CD14-positive monocyte (primary cell): ENCODE data around the gene CPEB2. TPM values are rescaled to one million over a fixed set of nuclear protein-coding genes. Genes with fewer than 3 reads are reported as not detected.

Source experiments
- DNase-seq, 3 donors: peaks; one replicate each; pipeline ENCODE4 v3.0.0-alpha.2; 2011 to 2022
- H2AFZ ChIP-seq: 2 replicates; pipeline ENCODE4 v1.6.0; 2012; ENCODE audit warnings: mild to moderate bottlenecking, low read depth, low read length, inconsistent platforms; ENCODE audit not compliant: insufficient read depth, poor library complexity, severe bottlenecking
- H3K27ac ChIP-seq, 2 donors: 1 replicate in 1 of 2; 2 replicates in 1 of 2; pipeline ENCODE4 v1.5.1; 2012 to 2013; ENCODE audit warnings: low read length in 2 of 2, control low read depth in 1 of 2, inconsistent platforms in 1 of 2, low read depth in 1 of 2, mild to moderate bottlenecking in 1 of 2
- H3K27me3 ChIP-seq, 2 donors: one replicate each; pipeline versions ENCODE4 v1.6.0 to v1.6.1; 2011 to 2013; ENCODE audit warnings: low read length in 2 of 2; ENCODE audit not compliant: control insufficient read depth in 2 of 2, insufficient read depth in 2 of 2
- H3K36me3 ChIP-seq, 2 donors: replicated peaks in 1 of 2; 1 replicate in 1 of 2; 2 replicates in 1 of 2; pipeline versions ENCODE4 v1.5.1 to v1.6.1; 2012 to 2013; ENCODE audit warnings: low read length in 2 of 2, control low read depth in 1 of 2, inconsistent platforms in 1 of 2, mild to moderate bottlenecking in 1 of 2; ENCODE audit not compliant: insufficient read depth in 2 of 2, control insufficient read depth in 1 of 2
- H3K4me1 ChIP-seq, 2 donors: 1 replicate in 1 of 2; 2 replicates in 1 of 2; pipeline versions ENCODE4 v1.5.1 to v1.6.1; 2012 to 2013; ENCODE audit warnings: low read length in 2 of 2, control low read depth in 1 of 2, inconsistent platforms in 1 of 2, mild to moderate bottlenecking in 1 of 2, moderate library complexity in 1 of 2; ENCODE audit not compliant: insufficient read depth in 2 of 2, control insufficient read depth in 1 of 2
- H3K4me2 ChIP-seq: replicated peaks from 2 replicates; pipeline ENCODE3; 2012; ENCODE audit warnings: low read length, moderate library complexity, mild to moderate bottlenecking; ENCODE audit not compliant: poor library complexity, severe bottlenecking; ENCODE audit errors: extremely low read depth
- H3K4me3 ChIP-seq, 3 experiments: fragments of 200-600 bp in 1 of 3; sonication (generic) in 1 of 3; replicated peaks in 1 of 3; 1 replicate in 2 of 3; 2 replicates in 1 of 3; pipeline ENCODE4 v1.5.1; 2011 to 2013; ENCODE audit warnings: low read length in 3 of 3, mild to moderate bottlenecking in 3 of 3, control low read depth in 2 of 3, low read depth in 2 of 3, inconsistent platforms in 1 of 3, moderate library complexity in 1 of 3
- H3K79me2 ChIP-seq: 2 replicates; pipeline ENCODE4 v1.6.0; 2012; ENCODE audit warnings: mild to moderate bottlenecking, control low read depth, inconsistent platforms, low read length, moderate library complexity; ENCODE audit not compliant: insufficient read depth
- H3K9ac ChIP-seq: 2 replicates; pipeline ENCODE4 v1.6.0; 2017; ENCODE audit warnings: low read length, mild to moderate bottlenecking; ENCODE audit not compliant: insufficient read depth, poor library complexity, severe bottlenecking
- H3K9me3 ChIP-seq, 2 donors: replicated peaks in 1 of 2; 1 replicate in 1 of 2; 2 replicates in 1 of 2; pipeline versions ENCODE4 v1.5.1 to v1.6.1; 2012 to 2013; ENCODE audit warnings: low read length in 2 of 2, control low read depth in 1 of 2; ENCODE audit not compliant: control insufficient read depth in 1 of 2, insufficient read depth in 1 of 2
- H4K20me1 ChIP-seq: 2 replicates; pipeline ENCODE4 v1.6.0; 2012; ENCODE audit warnings: mild to moderate bottlenecking, low read length, control low read depth, moderate library complexity; ENCODE audit not compliant: insufficient read depth
- H3K27ac Mint-ChIP-seq, 7 donors: one replicate each; pipeline ENCODE4 v1.8.0; 2020; ENCODE audit warnings: mild to moderate bottlenecking in 7 of 7, mixed read lengths in 7 of 7, moderate library complexity in 6 of 7, inconsistent platforms in 2 of 7
- H3K27me3 Mint-ChIP-seq, 3 donors: one replicate each; pipeline ENCODE4 v1.8.0; 2021 to 2022; ENCODE audit warnings: low read depth in 3 of 3, mild to moderate bottlenecking in 3 of 3, mixed read lengths in 3 of 3, moderate library complexity in 3 of 3, inconsistent platforms in 1 of 3
- H3K36me3 Mint-ChIP-seq, 2 donors: one replicate each; pipeline ENCODE4 v1.8.0; 2020; ENCODE audit warnings: mixed read lengths in 2 of 2, inconsistent platforms in 1 of 2, mild to moderate bottlenecking in 1 of 2
- H3K4me1 Mint-ChIP-seq: one replicate; pipeline ENCODE4 v1.8.0; 2020; ENCODE audit warnings: mild to moderate bottlenecking, mixed read lengths
- H3K4me3 Mint-ChIP-seq, 2 donors: one replicate each; pipeline ENCODE4 v1.8.0; 2020; ENCODE audit warnings: mild to moderate bottlenecking in 2 of 2, mixed read lengths in 2 of 2, moderate library complexity in 1 of 2
- H3K9me3 Mint-ChIP-seq, 7 donors: one replicate each; pipeline ENCODE4 v1.8.0; 2020 to 2022; ENCODE audit warnings: mixed read lengths in 7 of 7, mild to moderate bottlenecking in 6 of 7, moderate library complexity in 6 of 7, inconsistent platforms in 2 of 7
- WGBS: methylation state at CpG from one replicate; pipeline ENCODE4 v1.1.5; 2013; ENCODE audit warnings: missing lambda C conversion rate; ENCODE audit not compliant: insufficient coverage; 5-methylcytosine and 5-hydroxymethylcytosine counted together
- intact Hi-C, 2 donors: fragments of 100-400 bp; cut with micrococcal nuclease; formaldehyde crosslinking; loops; one replicate each; pipeline versions ENCODE4 v1.15.0 to v1.15.1; 2023
- polyA plus RNA-seq, 3 donors: library from polyadenylated mRNA; depleted of rRNA in 1 of 3; unstranded in 2 of 3; stranded (reverse) in 1 of 3; fragments of 300-500 nt in 2 of 3; fragments of >200 nt in 1 of 3; fragmentation: Illumina TruSeq in 2 of 3; gene quantifications; 1 replicate in 2 of 3; 2 replicates in 1 of 3; pipeline ENCODE4 v1.2.3, GENCODE V29; 2012 to 2021
- TF ChIP-seq, protein P1 (sequence below): fragments of 200-600 bp; IDR thresholded peaks from one replicate; pipeline ENCODE4 v1.8.0; 2022; ENCODE audit warnings: antibody characterized with exemption, mild to moderate bottlenecking

CPEB2 gene
- polyA plus RNA-seq, 3 donors, result 1.6 to 8.2 (median 1.7) TPM

- no peak overlapping the region for H3K4me2 ChIP-seq
- peak in 2 of 3 donors; percentile 10 to 29 for DNase-seq
- intact Hi-C loops, result no loop called here
- H3K27ac ChIP-seq, result no peak overlapping the region
- H3K4me1 Mint-ChIP-seq, result peaks cover 14% of the 10 kb centered on the region
- WGBS, result no CpG with 5 or more reads among the region's 1 CpG
- H3K4me3 Mint-ChIP-seq, result no peak overlapping the region
- no peak overlapping the region for H3K9ac ChIP-seq
- peaks cover 0 to 3% (median 2%) of the 10 kb centered on the region in 3 donors for H3K27me3 Mint-ChIP-seq
- no peaks in the 10 kb centered on the region for H3K4me1 ChIP-seq
- no peaks in the 10 kb centered on the region for H4K20me1 ChIP-seq
- H3K36me3 Mint-ChIP-seq, result no peaks in the 10 kb centered on the region
- no peaks in the 10 kb centered on the region for H3K36me3 ChIP-seq
- H3K9me3 Mint-ChIP-seq, result peaks cover 0 to 4% (median 0%) of the 10 kb centered on the region in 7 donors
- H3K9me3 ChIP-seq, result no peaks in the 10 kb centered on the region
- H2AFZ ChIP-seq, result no peak overlapping the region
- no peak overlapping the region for H3K27ac Mint-ChIP-seq
- no peaks in the 10 kb centered on the region for H3K79me2 ChIP-seq
- H3K4me3 ChIP-seq, result no peak overlapping the region
- TF ChIP-seq, protein P1, sequence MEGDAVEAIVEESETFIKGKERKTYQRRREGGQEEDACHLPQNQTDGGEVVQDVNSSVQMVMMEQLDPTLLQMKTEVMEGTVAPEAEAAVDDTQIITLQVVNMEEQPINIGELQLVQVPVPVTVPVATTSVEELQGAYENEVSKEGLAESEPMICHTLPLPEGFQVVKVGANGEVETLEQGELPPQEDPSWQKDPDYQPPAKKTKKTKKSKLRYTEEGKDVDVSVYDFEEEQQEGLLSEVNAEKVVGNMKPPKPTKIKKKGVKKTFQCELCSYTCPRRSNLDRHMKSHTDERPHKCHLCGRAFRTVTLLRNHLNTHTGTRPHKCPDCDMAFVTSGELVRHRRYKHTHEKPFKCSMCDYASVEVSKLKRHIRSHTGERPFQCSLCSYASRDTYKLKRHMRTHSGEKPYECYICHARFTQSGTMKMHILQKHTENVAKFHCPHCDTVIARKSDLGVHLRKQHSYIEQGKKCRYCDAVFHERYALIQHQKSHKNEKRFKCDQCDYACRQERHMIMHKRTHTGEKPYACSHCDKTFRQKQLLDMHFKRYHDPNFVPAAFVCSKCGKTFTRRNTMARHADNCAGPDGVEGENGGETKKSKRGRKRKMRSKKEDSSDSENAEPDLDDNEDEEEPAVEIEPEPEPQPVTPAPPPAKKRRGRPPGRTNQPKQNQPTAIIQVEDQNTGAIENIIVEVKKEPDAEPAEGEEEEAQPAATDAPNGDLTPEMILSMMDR, result no peak
- no peaks in the 10 kb centered on the region for H3K27me3 ChIP-seq
Observed at GRCh38 chr4:14984448-14984847, 17.8 kb upstream of the CPEB2 start.

- H3K4me1 Mint-ChIP-seq, result peaks cover 14% of the 10 kb centered on the region
- intact Hi-C loops, result no loop called here
- H3K36me3 Mint-ChIP-seq, result no peaks in the 10 kb centered on the region
- H3K4me1 ChIP-seq, result no peaks in the 10 kb centered on the region
- H4K20me1 ChIP-seq, result no peaks in the 10 kb centered on the region
- no peaks in the 10 kb centered on the region for H3K79me2 ChIP-seq
- no peaks in the 10 kb centered on the region for H3K36me3 ChIP-seq
- no peak overlapping the region for H3K4me3 Mint-ChIP-seq
- H3K4me2 ChIP-seq, result no peak overlapping the region
- H3K27ac Mint-ChIP-seq, result no peak overlapping the region
- H3K9ac ChIP-seq, result no peak overlapping the region
- H3K9me3 Mint-ChIP-seq, result peaks cover 0 to 4% (median 0%) of the 10 kb centered on the region in 7 donors
- no peak overlapping the region for H3K27ac ChIP-seq
- no peaks in the 10 kb centered on the region for H3K27me3 ChIP-seq
- H3K4me3 ChIP-seq, result no peak overlapping the region
- peaks cover 1 to 3% (median 2%) of the 10 kb centered on the region in 3 donors for H3K27me3 Mint-ChIP-seq
- no peak overlapping the region for H2AFZ ChIP-seq
- no peaks in the 10 kb centered on the region for H3K9me3 ChIP-seq
- no peak for DNase-seq
- TF ChIP-seq, protein P1, result no peak
- WGBS, result no CpG with 5 or more reads among the region's 1 CpG
Observed at GRCh38 chr4:14985161-14985560, 17.1 kb upstream of the CPEB2 start.
